K562 (cell line): ENCODE results near the gene MRPL32. TPM values are rescaled to one million over a fixed set of nuclear protein-coding genes. Genes with fewer than 3 reads are reported as not detected.

Source experiments
- ATF6 ChIP-seq: sonication (generic); formaldehyde crosslinking; IDR thresholded peaks from 2 replicates; pipeline ENCODE4 v1.4.0; 2020; ENCODE audit warnings: mild to moderate bottlenecking, missing genetic modification reagents
- E4F1 ChIP-seq: fragments of 250-450 bp; sonication (Bioruptor Pico); IDR thresholded peaks from 2 replicates; pipeline ENCODE4 v1.5.0; 2021; ENCODE audit warnings: mild to moderate bottlenecking, borderline replicate concordance
- EGR1 ChIP-seq: fragments of 450-650 bp; conservative IDR thresholded peaks from 2 replicates; pipeline ENCODE4 v1.6.1; 2017; ENCODE audit warnings: mild to moderate bottlenecking
- EP400 ChIP-seq: fragments of 450-650 bp; IDR thresholded peaks from 2 replicates; pipeline ENCODE4 v1.6.1; 2017; ENCODE audit warnings: antibody characterized with exemption, mild to moderate bottlenecking, moderate library complexity
- FOS ChIP-seq: IDR thresholded peaks from 3 replicates; pipeline ENCODE4 v1.6.1; 2011; ENCODE audit not compliant: insufficient read length; ENCODE audit errors: extremely low read depth
- FOXA1 ChIP-seq: fragments of 450-650 bp; IDR thresholded peaks from 2 replicates; pipeline ENCODE4 v1.6.1; 2016; ENCODE audit warnings: mild to moderate bottlenecking, borderline replicate concordance
- FOXA3 ChIP-seq, 2 experiments: fragments of 450-650 bp in 1 of 2; sonication (generic) in 1 of 2; formaldehyde crosslinking; IDR thresholded peaks in 1 of 2; conservative IDR thresholded peaks in 1 of 2; 2 replicates each; pipeline versions ENCODE4 v1.4.0 to v1.8.0; 2020 to 2022; ENCODE audit warnings: mild to moderate bottlenecking in 2 of 2, missing genetic modification reagents in 1 of 2
- FOXK2 ChIP-seq, 2 experiments: fragments of 450-650 bp; IDR thresholded peaks in 1 of 2; conservative IDR thresholded peaks in 1 of 2; 2 replicates each; pipeline ENCODE4 v1.6.1; 2016; ENCODE audit warnings: low read depth in 2 of 2, mild to moderate bottlenecking in 1 of 2
- HNRNPUL1 ChIP-seq: fragments of 200-400 bp; formaldehyde crosslinking; IDR thresholded peaks from 2 replicates; pipeline ENCODE4 v1.6.1; 2017; ENCODE audit warnings: low read length
- KLF1 ChIP-seq: fragments of 450-650 bp; IDR thresholded peaks from 2 replicates; pipeline ENCODE4 v1.6.1; 2016; ENCODE audit warnings: missing genetic modification characterization, missing compliant biosample characterization
- MLLT1 ChIP-seq, 2 experiments: fragments of 450-650 bp; IDR thresholded peaks; 2 replicates each; pipeline ENCODE4 v1.6.1; 2016
- MTA3 ChIP-seq: fragments of 450-650 bp; formaldehyde crosslinking; IDR thresholded peaks from 2 replicates; pipeline ENCODE4 v1.6.1; 2017; ENCODE audit warnings: mild to moderate bottlenecking, borderline replicate concordance
- PHF20 ChIP-seq: fragments of 450-650 bp; IDR thresholded peaks from 2 replicates; pipeline ENCODE4 v1.6.1; 2018; ENCODE audit not compliant: partially characterized antibody
- RBFOX2 ChIP-seq: fragments of 200-400 bp; formaldehyde crosslinking; IDR thresholded peaks from 2 replicates; pipeline ENCODE4 v1.6.1; 2017; ENCODE audit warnings: low read depth, mild to moderate bottlenecking, low read length, moderate library complexity
- RCOR1 ChIP-seq, 2 experiments: IDR thresholded peaks; 2 replicates each; pipeline ENCODE4 v1.6.1; 2012; ENCODE audit warnings: low read depth in 2 of 2, low read length in 2 of 2, borderline replicate concordance in 1 of 2, improper control_type of control experiment in 1 of 2
- SMARCA4 ChIP-seq: fragments of 450-650 bp; IDR thresholded peaks from 2 replicates; pipeline ENCODE4 v1.6.1; 2016
- SMC3 ChIP-seq: conservative IDR thresholded peaks from 2 replicates; pipeline ENCODE4 v1.6.1; 2011; ENCODE audit warnings: low read depth, low read length, improper control_type of control experiment; ENCODE audit not compliant: insufficient read depth
- TAF1 ChIP-seq: IDR thresholded peaks from 2 replicates; pipeline ENCODE4 v1.6.1; 2011; ENCODE audit warnings: mild to moderate bottlenecking, low read length, moderate library complexity; ENCODE audit not compliant: insufficient read depth, control insufficient read depth, severe bottlenecking; ENCODE audit errors: extremely low read depth
- TARDBP ChIP-seq: fragments of 450-650 bp; IDR thresholded peaks from 2 replicates; pipeline ENCODE4 v1.6.1; 2016
- YBX1 ChIP-seq: fragments of 450-650 bp; IDR thresholded peaks from 2 replicates; pipeline ENCODE4 v1.7.1; 2016; ENCODE audit warnings: mild to moderate bottlenecking
- ZNF224 ChIP-seq: sonication (generic); formaldehyde crosslinking; IDR thresholded peaks from 2 replicates; pipeline ENCODE4 v1.8.0; 2022; ENCODE audit warnings: mild to moderate bottlenecking, missing genetic modification reagents
- ZNF41 ChIP-seq: fragments of 250-450 bp; sonication (Bioruptor Pico); conservative IDR thresholded peaks from 2 replicates; pipeline ENCODE4 v1.4.0; 2020; ENCODE audit warnings: mild to moderate bottlenecking
- polyA plus RNA-seq, 8 experiments: library from polyadenylated mRNA; depleted of rRNA in 4 of 8; stranded (reverse) in 5 of 8; unstranded in 3 of 8; fragments of >200 nt; fragmentation: Nextera tagmentation in 2 of 8; fragmentation: Illumina TruSeq in 1 of 8; extraction: Ambion mirVana in 2 of 8; extraction: Trizol in 1 of 8; gene quantifications; 2 replicates each; pipeline versions ENCODE4 v1.2.1 to v1.2.3, GENCODE V29; 2011 to 2014; ENCODE audit warnings: inconsistent platforms in 1 of 8, missing spikeins in 1 of 8
- total RNA-seq, 7 experiments: library from RNA; depleted of rRNA in 6 of 7; stranded (reverse); fragments of >200 nt in 6 of 7; fragmentation: Illumina TruSeq in 2 of 7; extraction: Trizol in 2 of 7; gene quantifications; 2 replicates each; pipeline versions ENCODE4 v1.2.1 to v1.2.3, GENCODE V29; 2011 to 2021; ENCODE audit warnings: low replicate concordance in 1 of 7

The MRPL32 gene
- total and polyA plus RNA-seq, 9 of the 15 experiments (the other 6 are each of a cell fraction or from before 2014, with no cell fraction given) = 75.5 to 351 (median 138) TPM

GRCh38 chr7:42931834-42932651 lies at the start of gene MRPL32, which contains the start of gene PSMA2 (continued):
- TF ChIP-seq MTA3 (0 out of 2 replicates have a peak, but pooled peaks have one; percentile 20), SMC3 (no peak), ZNF41 (CRISPR knock-in tag) (no peak), RBFOX2 (peak; percentile 96), FOS (peak; percentile 32), PHF20 (peak; percentile 52), FOXK2 (conservative IDR thresholded peaks at IDR 0.05 in 1 of 2, IDR thresholded peaks at IDR 0.05 in 1 of 2; ENCODE audit: low read depth in 2 of 2) (peak; percentile 31 to 68; a peak in 2 of 4 replicates), EP400 (peak; percentile 84), E4F1 (CRISPR knock-in tag) (no peak), KLF1 (tag) (peak; percentile 69; the same call in 1 of the 2 replicates), RCOR1 (IDR thresholded peaks at IDR 0.05; ENCODE audit: borderline replicate concordance in 1 of 2, low read depth in 2 of 2, low read length in 2 of 2) (no peak), ZNF224 (CRISPR knock-in tag) (no peak), ATF6 (peak; percentile 22; the same call in 1 of the 2 replicates), HNRNPUL1 (no peak), TAF1 (peak; percentile 94), FOXA3 (CRISPR knock-in tag; conservative IDR thresholded peaks at IDR 0.05 in 1 of 2, IDR thresholded peaks at IDR 0.05 in 1 of 2) (no peak), MLLT1 (IDR thresholded peaks at IDR 0.05) (0 out of 4 replicates have a peak, but pooled peaks of 1 of the 2 experiments have one; percentile 61), TARDBP (no peak), EGR1 (no peak), FOXA1 (no peak), SMARCA4 (0 out of 2 replicates have a peak, but pooled peaks have one; percentile 17), YBX1 (no peak)
